Peyer's patch (tissue), 4 donors: ENCODE data around the gene ELMO1.

Experiments used
- POLR2A ChIP-seq, 2 donors: fragments of 450-650 bp; IDR thresholded peaks; one replicate each; pipeline ENCODE4 v1.5.1; 2017; ENCODE audit warnings: antibody characterized with exemption in 2 of 2, mild to moderate bottlenecking in 2 of 2, moderate library complexity in 2 of 2
- TF ChIP-seq, protein P1 (sequence below), 6 experiments: fragments of 450-650 bp in 4 of 6; fragments of 200-600 bp in 2 of 6; sonication (generic) in 1 of 6; IDR thresholded peaks; one replicate each; pipeline ENCODE4 v1.5.1; 2017 to 2019; ENCODE audit warnings: antibody characterized with exemption in 6 of 6, mild to moderate bottlenecking in 3 of 6, moderate library complexity in 1 of 6

DNA sequence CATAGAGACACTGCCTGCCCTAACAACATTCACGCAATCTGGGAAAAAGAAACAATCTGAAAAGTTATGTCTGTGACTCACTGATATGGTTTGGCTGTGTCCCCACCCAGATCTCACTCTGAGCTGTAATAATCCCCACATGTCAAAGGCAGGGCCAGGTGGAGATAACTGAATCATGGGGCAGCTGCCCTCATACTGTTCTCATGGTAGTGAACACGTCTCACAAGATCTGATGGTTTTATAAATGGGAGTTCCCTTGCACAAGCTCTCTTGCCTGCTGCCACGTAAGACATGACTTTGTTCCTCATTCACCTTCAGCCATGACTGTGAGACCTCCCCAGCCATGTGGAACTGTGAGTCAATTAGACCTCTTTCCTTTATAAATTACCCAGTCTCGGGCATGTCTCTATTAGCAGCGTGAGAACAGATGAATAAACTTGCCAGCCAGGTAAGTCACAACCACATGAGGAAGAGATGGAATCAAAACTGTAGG is 382.8 kb downstream of the ELMO1 start:
- TF ChIP-seq, protein P1, sequence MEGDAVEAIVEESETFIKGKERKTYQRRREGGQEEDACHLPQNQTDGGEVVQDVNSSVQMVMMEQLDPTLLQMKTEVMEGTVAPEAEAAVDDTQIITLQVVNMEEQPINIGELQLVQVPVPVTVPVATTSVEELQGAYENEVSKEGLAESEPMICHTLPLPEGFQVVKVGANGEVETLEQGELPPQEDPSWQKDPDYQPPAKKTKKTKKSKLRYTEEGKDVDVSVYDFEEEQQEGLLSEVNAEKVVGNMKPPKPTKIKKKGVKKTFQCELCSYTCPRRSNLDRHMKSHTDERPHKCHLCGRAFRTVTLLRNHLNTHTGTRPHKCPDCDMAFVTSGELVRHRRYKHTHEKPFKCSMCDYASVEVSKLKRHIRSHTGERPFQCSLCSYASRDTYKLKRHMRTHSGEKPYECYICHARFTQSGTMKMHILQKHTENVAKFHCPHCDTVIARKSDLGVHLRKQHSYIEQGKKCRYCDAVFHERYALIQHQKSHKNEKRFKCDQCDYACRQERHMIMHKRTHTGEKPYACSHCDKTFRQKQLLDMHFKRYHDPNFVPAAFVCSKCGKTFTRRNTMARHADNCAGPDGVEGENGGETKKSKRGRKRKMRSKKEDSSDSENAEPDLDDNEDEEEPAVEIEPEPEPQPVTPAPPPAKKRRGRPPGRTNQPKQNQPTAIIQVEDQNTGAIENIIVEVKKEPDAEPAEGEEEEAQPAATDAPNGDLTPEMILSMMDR (IDR thresholded peaks at IDR 0.05), result no peak
- no peak for TF ChIP-seq POLR2A (IDR thresholded peaks at IDR 0.05)
